RWPE2 (cell line): ENCODE measurements around the gene ESRRA.
A peak's percentile ranks its signal among the peaks of the same experiment; 100 is the strongest.

ENCODE experiments used
- ATAC-seq: fragments of 200-7000 bp; cut with Tn5 transposase; 3 replicates; pipeline ENCODE4 v1.9.1; 2021; ENCODE audit warnings: low read depth
- DNase-seq: peaks from one replicate; pipeline ENCODE4 v3.0.0-alpha.2; 2020; ENCODE audit warnings: low spot score
- H3K27ac ChIP-seq: fragments of 450-650 bp; 2 replicates; pipeline ENCODE4 v1.5.1; 2017; ENCODE audit warnings: mild to moderate bottlenecking; ENCODE audit not compliant: poor library complexity, severe bottlenecking
- H3K27me3 ChIP-seq: fragments of 250-450 bp; sonication (Bioruptor Pico); 2 replicates; pipeline ENCODE4 v1.5.1; 2021; ENCODE audit warnings: mild to moderate bottlenecking, moderate library complexity; ENCODE audit not compliant: insufficient read depth, poor library complexity, severe bottlenecking
- H3K36me3 ChIP-seq: fragments of 250-450 bp; sonication (Bioruptor Pico); 2 replicates; pipeline ENCODE4 v1.5.1; 2020; ENCODE audit warnings: low read depth, mild to moderate bottlenecking, moderate library complexity
- H3K4me1 ChIP-seq: fragments of 250-450 bp; sonication (Bioruptor Pico); 2 replicates; pipeline ENCODE4 v1.5.1; 2021; ENCODE audit warnings: mild to moderate bottlenecking, moderate library complexity; ENCODE audit not compliant: insufficient read depth, poor library complexity, severe bottlenecking
- H3K4me3 ChIP-seq: fragments of 250-450 bp; sonication (Bioruptor Pico); 2 replicates; pipeline ENCODE4 v1.5.1; 2021; ENCODE audit warnings: mild to moderate bottlenecking, moderate library complexity; ENCODE audit not compliant: severe bottlenecking
- H3K9me3 ChIP-seq: fragments of 250-450 bp; sonication (Bioruptor Pico); 2 replicates; pipeline ENCODE4 v1.5.1; 2021; ENCODE audit warnings: mild to moderate bottlenecking, moderate library complexity; ENCODE audit not compliant: severe bottlenecking
- CTCF ChIP-seq: fragments of 450-650 bp; IDR thresholded peaks from one replicate; pipeline ENCODE4 v1.5.1; 2017; ENCODE audit warnings: mild to moderate bottlenecking, moderate library complexity; ENCODE audit not compliant: poor library complexity, severe bottlenecking

The ESRRA gene

GRCh38 chr11:64289002-64289564 lies 16.2 kb upstream of the ESRRA start:
- H3K4me1 ChIP-seq, result no peaks in the 10 kb centered on the region
- H3K9me3 ChIP-seq, result no peaks in the 10 kb centered on the region
- no peak for TF ChIP-seq CTCF
- DNase-seq (no peak), ATAC-seq (no peak)
- no peak overlapping the region for H3K27ac ChIP-seq
- H3K36me3 ChIP-seq, result no peaks in the 10 kb centered on the region
- H3K27me3 ChIP-seq, result peaks cover 30% of the 10 kb centered on the region
- H3K4me3 ChIP-seq, result no peak overlapping the region

GRCh38 chr11:64290352-64291261 lies 14.7 kb upstream of the ESRRA start:
- Histone ChIP-seq H3K4me3 (no peak overlapping the region), H3K27me3 (peaks cover 30% of the 10 kb centered on the region), H3K27ac (no peak overlapping the region), H3K9me3 (no peaks in the 10 kb centered on the region), H3K36me3 (no peaks in the 10 kb centered on the region), H3K4me1 (no peaks in the 10 kb centered on the region)
- TF ChIP-seq CTCF, result no peak
- ATAC-seq (no peak), DNase-seq (no peak)

GRCh38 chr11:64291262-64291751 lies 14.0 kb upstream of the ESRRA start, which contains the start of gene KCNK4:
KCNK4 (plus strand) TSS chr11:64291302; CDS start chr11:64293019, 1,717 bp downstream.
- TF ChIP-seq CTCF, result no peak
- H3K27ac ChIP-seq, result no peak within 1 kb of the TSS
- H3K4me1 ChIP-seq, result no peaks in the 10 kb centered on the region
- no peaks in the 10 kb centered on the region for H3K36me3 ChIP-seq
- H3K27me3 ChIP-seq, result peaks cover 30% of the 10 kb centered on the region
- ATAC-seq (no peak), DNase-seq (no peak)
- H3K9me3 ChIP-seq, result no peaks in the 10 kb centered on the region
- H3K4me3 ChIP-seq, result no peak within 1 kb of the TSS

GRCh38 chr11:64291752-64292459 lies 13.4 kb upstream of the ESRRA start:
- TF ChIP-seq CTCF, result no peak
- no peaks in the 10 kb centered on the region for H3K36me3 ChIP-seq
- peaks cover 30% of the 10 kb centered on the region for H3K27me3 ChIP-seq
- no peaks in the 10 kb centered on the region for H3K4me1 ChIP-seq
- ATAC-seq (0 out of 3 replicates have a peak, but pooled peaks have one; percentile 13), DNase-seq (no peak)
- H3K27ac ChIP-seq, result no peak overlapping the region
- no peak overlapping the region for H3K4me3 ChIP-seq
- no peaks in the 10 kb centered on the region for H3K9me3 ChIP-seq
